ENCODE data around the gene NMRK1. TPM values are rescaled to one million over a fixed set of nuclear protein-coding genes. Genes with fewer than 3 reads are reported as not detected.

The NMRK1 gene
- total and polyA plus RNA-seq, 7 donors = 10.6 to 33.1 (median 23.3) TPM

GRCh38 chr9:75121914-75122558, 34.1 kb upstream of the NMRK1 start:
- TF ChIP-seq CTCF (IDR thresholded peaks at IDR 0.05) = no peak
- WGBS, 3 donors = 70 to 85% (median 78%) methylated on average over 5 of the region's 5 CpGs
- peaks cover 4 to 7% of the 10 kb centered on the region in 2 donors for H3K36me3 ChIP-seq (ENCODE audit: insufficient read depth in 1 of 2, low read depth in 1 of 2)
- intact Hi-C loops (cut with DNase I) = no loop called here
- DNase-seq (no peak), ATAC-seq (no peak)
- H3K27me3 ChIP-seq (ENCODE audit: insufficient read depth in 3 of 3, low read length in 2 of 3) = no peaks in the 10 kb centered on the region
- no peak overlapping the region for H3K4me3 ChIP-seq
- no peaks in the 10 kb centered on the region for H3K9me3 ChIP-seq
- H3K27ac ChIP-seq = no peak overlapping the region
- no peaks in the 10 kb centered on the region for H3K4me1 ChIP-seq

- no peaks in the 10 kb centered on the region for H3K27me3 ChIP-seq (ENCODE audit: insufficient read depth in 3 of 3, low read length in 2 of 3)
- H3K27ac ChIP-seq = no peak overlapping the region
- peaks cover 4 to 7% of the 10 kb centered on the region in 2 donors for H3K36me3 ChIP-seq (ENCODE audit: insufficient read depth in 1 of 2, low read depth in 1 of 2)
Observed at GRCh38 chr9:75120686-75121085, 32.7 kb upstream of the NMRK1 start.

GRCh38 chr9:75117564-75117963, 29.6 kb upstream of the NMRK1 start:
- H3K9me3 ChIP-seq = no peaks in the 10 kb centered on the region
- TF ChIP-seq CTCF (IDR thresholded peaks at IDR 0.05) = no peak
- no peak for DNase-seq
- H3K4me1 ChIP-seq = no peaks in the 10 kb centered on the region
- ATAC-seq = no peak
- peaks cover 4 to 7% of the 10 kb centered on the region in 2 donors for H3K36me3 ChIP-seq (ENCODE audit: insufficient read depth in 1 of 2, low read depth in 1 of 2)
- intact Hi-C loops (cut with DNase I) = no loop called here
- 87 to 96% (median 93%) methylated on average over 1 of the region's 1 CpG for WGBS, 3 donors
- H3K27ac ChIP-seq = no peak overlapping the region
- H3K27me3 ChIP-seq (ENCODE audit: insufficient read depth in 3 of 3, low read length in 2 of 3) = no peaks in the 10 kb centered on the region
- H3K4me3 ChIP-seq = no peak overlapping the region

More at GRCh38 chr9:75120686-75121085, 32.7 kb upstream of the NMRK1 start:
- intact Hi-C loops (cut with DNase I) = no loop called here
- H3K4me1 ChIP-seq = no peaks in the 10 kb centered on the region
- no peak for DNase-seq
- no peaks in the 10 kb centered on the region for H3K9me3 ChIP-seq
- 89 to 94% (median 90%) methylated on average over 4 of the region's 4 CpGs for WGBS, 3 donors
- no peak for ATAC-seq
- TF ChIP-seq CTCF (IDR thresholded peaks at IDR 0.05) = no peak
- no peak overlapping the region for H3K4me3 ChIP-seq

GRCh38 chr9:75116306-75116705, 28.4 kb upstream of the NMRK1 start:
- Histone ChIP-seq H3K27ac (no peak overlapping the region), H3K27me3 (ENCODE audit: insufficient read depth in 3 of 3, low read length in 2 of 3) (no peaks in the 10 kb centered on the region), H3K4me1 (peaks cover 1% of the 10 kb centered on the region), H3K9me3 (no peaks in the 10 kb centered on the region), H3K4me3 (no peak overlapping the region), H3K36me3 (ENCODE audit: insufficient read depth in 1 of 2, low read depth in 1 of 2) (peaks cover 4 to 7% of the 10 kb centered on the region in 2 donors)
- intact Hi-C loops (cut with DNase I) = no loop called here
- DNase-seq = no peak
- no peak for TF ChIP-seq CTCF (IDR thresholded peaks at IDR 0.05)
- ATAC-seq = no peak
- WGBS, 3 donors = 72 to 82% (median 73%) methylated on average over 4 of the region's 4 CpGs

GRCh38 chr9:75112789-75113188, 24.8 kb upstream of the NMRK1 start:
- intact Hi-C loops (cut with DNase I) = no loop called here
- Histone ChIP-seq H3K27ac (no peak overlapping the region), H3K4me3 (no peak overlapping the region), H3K4me1 (peaks cover 9% of the 10 kb centered on the region), H3K9me3 (no peaks in the 10 kb centered on the region), H3K27me3 (ENCODE audit: insufficient read depth in 3 of 3, low read length in 2 of 3) (no peaks in the 10 kb centered on the region), H3K36me3 (ENCODE audit: insufficient read depth in 1 of 2, low read depth in 1 of 2) (no peaks in the 10 kb centered on the region)
- WGBS, 3 donors = 75% methylated on average over 4 of the region's 4 CpGs
- no peak for TF ChIP-seq CTCF (IDR thresholded peaks at IDR 0.05)
- ATAC-seq = no peak
- DNase-seq = no peak

Measured in psoas muscle (tissue), 8 donors.